Activated effector memory CD4-positive, alpha-beta T cell treated with Interleukin-2 at 50 U/mL for 16 hours (primary cell): Measurements from ENCODE around the gene APP.
"Not testable (repeated sequence)": the region's sequence is repeated elsewhere in the genome, so short reads cannot be mapped to it uniquely, and the experiment has no call there.

Experiments used
- DNase-seq: peaks from one replicate; pipeline ENCODE4 v3.0.0-alpha.2; 2020

The APP gene

GRCh38 chr21:26162081-26162480 is 8.5 kb downstream of the APP start:
- DNase-seq = no peak

DNA sequence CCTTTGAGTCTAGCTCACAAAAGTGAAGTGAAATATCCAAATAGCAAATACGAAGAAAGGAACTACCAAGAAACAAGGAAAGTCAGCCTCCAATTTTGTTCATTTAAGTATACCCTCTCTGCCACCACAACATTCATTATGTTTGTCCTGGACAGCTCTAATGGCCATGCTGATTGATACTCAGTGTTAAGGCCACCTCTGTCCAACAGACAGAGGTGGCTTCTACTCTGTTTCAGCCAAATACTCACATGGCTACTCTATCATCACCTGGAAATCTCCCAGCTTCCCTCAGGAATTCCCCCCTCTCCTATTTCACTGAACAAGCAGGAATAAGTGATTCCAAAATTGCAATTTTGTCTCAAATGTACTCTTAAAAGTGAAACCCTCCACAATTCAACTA is 10.7 kb downstream of the APP start:
- DNase-seq = no peak

GRCh38 chr21:26157801-26158200 is 12.8 kb downstream of the APP start:
- no peak for DNase-seq

DNA sequence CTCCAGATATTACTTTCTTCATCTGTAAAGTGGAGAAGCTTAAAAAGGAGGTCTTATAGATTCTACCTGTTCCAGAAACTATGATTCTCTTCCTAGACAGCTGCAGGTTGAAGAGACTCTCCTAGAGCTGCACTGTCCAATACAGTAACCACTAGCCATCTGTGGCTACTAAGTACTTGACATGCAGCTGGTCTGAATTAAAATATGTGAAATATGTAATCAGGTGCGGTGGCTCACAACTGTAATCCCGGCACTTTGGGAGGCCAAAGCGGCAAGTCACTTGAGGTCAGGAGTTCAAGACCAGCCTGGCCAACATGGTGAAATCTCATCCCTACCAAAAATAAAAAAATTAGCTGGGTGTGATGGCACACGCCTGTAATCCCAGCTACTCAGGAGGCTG is 15.8 kb downstream of the APP start:
- DNase-seq = no peak

DNA sequence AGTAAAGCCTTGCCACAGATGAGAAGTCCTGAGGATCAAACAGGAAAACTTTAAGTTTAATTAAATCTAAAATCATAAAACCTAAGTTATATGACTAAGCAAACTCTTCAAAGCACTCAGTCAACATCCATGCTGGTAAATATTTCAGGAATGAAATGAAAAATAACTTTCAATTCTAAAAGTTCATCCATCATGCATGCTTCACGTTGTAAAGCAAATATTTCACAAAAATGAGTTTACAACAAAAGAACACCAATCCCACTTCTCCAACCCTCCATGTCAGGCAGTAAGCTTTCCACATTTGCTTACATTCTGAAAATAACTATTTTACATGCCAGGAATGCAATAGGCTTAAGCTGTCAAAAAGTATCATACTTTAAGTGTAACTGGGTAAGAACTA is 16.8 kb downstream of the APP start:
- no peak for DNase-seq

DNA sequence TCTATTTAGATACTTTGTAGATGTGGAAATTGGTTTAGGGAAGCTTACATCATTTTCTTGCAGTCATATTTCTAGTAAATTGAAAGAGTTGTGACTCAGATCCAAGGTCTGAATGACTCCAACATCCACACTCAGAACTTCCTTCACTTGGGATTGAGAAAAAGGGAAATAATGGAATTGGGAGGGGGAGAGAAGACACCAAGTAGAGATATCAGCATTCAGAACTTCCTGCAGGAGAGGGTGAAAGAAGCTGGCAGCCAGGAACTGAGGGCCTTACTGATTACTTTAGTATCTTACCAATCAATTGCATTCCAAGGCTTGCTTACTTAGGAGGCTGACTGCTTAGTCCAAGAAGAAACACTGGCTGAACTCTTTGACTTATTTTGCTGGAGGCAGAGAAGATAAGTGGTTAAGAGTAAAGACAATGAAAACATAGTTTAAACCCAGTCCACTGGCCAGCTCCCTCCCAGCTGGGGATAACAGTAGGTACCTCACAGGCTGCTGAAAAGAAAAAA is 21.7 kb downstream of the APP start:
- DNase-seq = no peak

DNA sequence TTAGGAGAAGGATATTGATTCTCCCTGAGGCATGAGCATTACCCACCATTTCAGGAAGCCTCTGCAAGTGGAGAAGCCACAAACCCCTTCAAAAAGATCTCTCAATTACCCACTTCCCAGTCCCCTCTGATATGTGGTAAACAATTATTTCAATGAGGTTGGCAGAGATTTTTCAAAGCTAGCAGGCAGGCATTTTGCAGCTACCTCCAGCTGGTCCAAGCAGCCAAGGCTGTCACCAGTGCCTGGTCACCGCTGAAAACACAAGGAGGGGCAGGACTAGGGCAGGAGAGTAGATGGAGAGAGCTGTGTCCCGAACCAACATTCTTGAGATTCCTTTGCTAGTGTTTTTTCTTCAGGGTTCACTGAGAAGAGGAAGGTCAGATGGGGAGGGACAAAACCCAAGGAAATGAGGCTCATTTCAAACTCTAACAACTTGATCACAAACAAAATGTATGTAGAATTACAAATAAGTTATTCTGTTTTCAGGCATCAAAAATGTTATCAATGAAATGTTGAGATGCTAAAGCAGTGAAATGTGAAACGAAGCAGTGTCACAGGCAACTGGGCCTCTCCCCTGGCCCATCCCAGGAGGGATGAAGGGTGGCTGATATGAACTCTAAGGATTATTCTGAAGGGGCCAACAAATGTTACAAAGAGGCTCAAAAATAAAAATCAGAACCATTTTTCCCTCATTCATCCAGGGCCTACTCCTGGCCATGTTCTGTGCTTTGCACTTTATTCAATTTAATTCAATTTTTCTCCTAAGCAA is 22.3 kb downstream of the APP start:
- no peak for DNase-seq

GRCh38 chr21:26147535-26147934 is 23.0 kb downstream of the APP start:
- DNase-seq = no peak

- no peak for DNase-seq
Observed at GRCh38 chr21:26146681-26147080, 23.9 kb downstream of the APP start.

DNA sequence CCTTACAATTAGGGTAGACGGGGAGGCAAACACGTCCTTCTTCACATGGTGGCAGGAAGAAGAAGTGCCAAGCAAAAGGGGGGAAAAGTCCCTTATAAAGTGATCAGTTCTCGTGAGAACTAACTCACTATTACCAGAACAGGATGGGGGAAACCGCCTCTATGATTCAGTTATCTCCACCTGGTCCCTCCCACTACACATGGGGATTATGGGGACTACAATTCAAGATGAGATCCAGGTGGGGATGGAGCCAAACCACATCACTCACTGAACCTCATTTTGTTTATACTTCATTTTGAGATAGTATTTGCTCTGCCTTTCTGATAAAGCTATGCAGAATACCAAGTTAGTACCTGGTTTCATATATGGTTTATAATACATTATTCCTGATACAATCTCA is 26.5 kb downstream of the APP start:
- DNase-seq = no peak

DNA sequence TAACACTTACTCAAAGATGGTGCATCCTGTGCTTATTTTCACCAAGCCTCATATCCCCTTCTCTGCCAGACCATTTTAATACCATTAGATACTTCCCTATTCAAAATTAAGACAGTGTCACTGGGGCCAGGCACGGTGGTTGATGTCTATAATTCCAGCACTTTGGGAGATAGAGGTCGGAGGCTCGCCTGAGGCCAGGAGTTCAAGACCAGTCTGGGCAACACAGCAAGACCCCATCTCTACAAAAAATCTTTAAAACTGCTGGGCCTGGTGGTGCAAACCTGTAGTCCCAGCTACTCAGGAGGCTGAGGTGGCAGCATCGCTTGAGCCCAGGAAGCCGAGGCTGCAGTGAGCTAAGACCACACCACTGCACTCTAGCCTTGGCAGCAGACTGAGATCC is 28.2 kb downstream of the APP start:
- no peak for DNase-seq

- DNase-seq = no peak
Observed at GRCh38 chr21:26140926-26141325, 29.6 kb downstream of the APP start.

DNA sequence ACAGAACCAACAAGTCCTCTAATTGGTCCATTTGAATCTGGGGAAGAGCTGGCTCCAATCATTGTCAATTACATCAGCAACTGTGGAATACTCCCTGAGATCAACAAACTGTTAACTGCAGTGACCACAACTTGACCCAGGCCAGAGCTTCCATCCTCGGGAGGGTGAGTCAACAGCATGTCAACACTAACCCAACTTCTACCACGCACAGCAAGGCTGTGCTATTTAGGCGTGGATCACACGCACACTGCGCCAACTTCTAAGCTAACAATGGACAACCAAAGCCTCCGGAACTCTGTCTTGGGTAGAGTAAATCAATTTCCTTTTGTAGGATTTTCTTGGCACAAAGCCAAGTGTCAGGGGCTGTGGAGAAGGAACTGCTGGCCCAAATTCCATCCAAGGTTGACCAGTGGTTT is 30.4 kb downstream of the APP start:
- DNase-seq = no peak

GRCh38 chr21:26138615-26139257 is 31.8 kb downstream of the APP start:
- DNase-seq = no peak

DNA sequence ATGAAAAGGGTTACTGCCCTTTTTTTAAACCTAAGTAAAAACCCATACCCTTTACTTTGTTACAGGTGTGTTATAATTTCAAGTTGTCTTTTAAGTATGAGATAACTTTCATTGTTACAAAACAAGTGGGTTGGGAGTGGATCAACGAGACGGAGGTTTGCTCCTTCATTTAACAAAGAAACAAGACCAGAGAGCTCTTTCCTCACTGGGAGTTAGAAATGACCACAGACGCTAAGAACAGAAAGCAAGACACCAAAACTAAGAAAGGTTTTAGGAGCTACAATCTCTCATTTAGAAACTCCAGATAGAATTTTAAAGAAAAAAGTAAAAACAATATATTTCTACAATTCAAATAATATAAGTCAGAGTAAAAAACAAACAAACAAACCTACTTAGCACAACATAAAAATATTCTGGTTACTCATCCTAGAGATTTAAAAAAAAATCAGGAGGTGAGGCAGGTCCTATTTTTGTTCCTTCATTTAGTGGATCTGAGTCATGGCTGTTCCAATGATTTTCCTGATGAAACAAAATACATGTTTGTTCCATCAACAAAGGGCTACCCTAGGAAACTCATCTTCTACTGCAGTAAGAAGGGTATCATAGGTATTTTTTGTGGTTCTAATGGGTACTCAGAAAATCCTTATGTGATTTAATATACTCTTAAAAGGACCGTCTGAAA is 33.0 kb downstream of the APP start:
- DNase-seq = no peak

GRCh38 chr21:26136671-26137070 is 33.9 kb downstream of the APP start:
- no peak for DNase-seq

- no peak for DNase-seq
Observed at GRCh38 chr21:26135520-26135919, 35.0 kb downstream of the APP start.

DNA sequence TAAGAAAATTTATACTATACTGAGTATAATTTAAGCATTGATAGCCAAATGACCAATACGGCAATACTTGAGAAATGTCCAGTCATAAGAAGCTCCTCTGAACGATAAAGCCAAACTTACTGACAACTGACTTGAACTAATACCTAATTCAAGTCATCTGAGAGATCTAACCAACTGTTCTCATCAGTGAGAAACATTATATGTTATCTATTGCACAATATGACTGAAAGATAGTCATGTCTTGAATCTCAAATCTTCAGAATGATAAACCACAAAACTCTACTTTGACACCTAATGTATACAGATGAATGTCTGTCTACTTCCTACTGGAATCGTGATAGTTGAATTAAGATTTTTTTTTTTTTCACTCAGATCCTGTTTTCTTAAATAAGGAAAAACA is 39.0 kb downstream of the APP start:
- no peak for DNase-seq

DNA sequence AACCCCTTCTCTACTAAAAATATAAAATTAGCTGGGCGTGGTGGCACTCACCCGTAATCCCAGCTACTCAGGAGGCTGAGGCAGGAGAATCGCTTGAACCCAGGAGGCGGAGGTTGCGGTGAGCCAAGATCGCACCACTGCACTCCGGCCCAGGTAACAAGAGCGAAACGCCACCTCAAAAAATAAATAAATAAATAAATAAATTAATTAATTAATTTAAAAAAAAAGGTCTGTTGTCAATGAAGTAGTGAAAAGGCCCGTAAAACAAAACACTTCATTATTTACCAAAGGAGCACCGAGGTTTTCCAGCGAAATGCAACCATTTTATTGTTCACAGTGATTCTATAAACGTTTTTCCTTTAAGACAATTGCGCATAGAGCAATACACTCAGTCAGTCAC is 39.5 kb downstream of the APP start:
- not testable (repeated sequence) for DNase-seq

DNA sequence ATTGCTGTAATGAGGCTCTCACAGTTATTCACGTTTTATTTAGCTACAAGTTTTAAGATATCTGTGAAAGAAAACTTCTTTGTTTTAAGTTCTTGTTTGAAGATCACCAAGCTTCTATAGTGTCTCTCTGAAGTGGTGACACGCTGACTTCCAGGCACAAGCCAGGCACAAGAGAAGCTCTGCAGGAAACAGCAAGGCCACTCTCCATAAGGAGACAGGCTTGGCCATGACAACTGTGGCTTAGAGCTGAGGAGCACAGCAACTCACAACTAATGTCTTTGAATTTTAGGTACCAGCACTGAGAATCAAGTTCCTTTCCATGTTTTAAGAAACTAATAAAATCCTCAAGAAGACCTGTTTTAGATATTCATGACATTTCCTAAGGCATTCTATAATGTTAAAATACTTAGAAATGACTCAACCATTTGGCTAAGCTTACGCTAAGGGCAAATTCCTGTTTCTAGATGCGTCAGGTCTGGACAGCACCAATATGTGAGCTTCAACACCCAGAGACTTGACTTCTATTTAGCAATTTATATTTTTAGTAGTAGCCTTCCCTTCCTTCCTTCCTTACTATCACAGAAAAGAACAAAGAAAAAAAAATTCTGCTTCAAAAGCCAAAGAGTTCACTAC is 40.2 kb downstream of the APP start:
- DNase-seq = no peak

GRCh38 chr21:26127918-26128317 is 42.7 kb downstream of the APP start:
- no peak for DNase-seq

DNA sequence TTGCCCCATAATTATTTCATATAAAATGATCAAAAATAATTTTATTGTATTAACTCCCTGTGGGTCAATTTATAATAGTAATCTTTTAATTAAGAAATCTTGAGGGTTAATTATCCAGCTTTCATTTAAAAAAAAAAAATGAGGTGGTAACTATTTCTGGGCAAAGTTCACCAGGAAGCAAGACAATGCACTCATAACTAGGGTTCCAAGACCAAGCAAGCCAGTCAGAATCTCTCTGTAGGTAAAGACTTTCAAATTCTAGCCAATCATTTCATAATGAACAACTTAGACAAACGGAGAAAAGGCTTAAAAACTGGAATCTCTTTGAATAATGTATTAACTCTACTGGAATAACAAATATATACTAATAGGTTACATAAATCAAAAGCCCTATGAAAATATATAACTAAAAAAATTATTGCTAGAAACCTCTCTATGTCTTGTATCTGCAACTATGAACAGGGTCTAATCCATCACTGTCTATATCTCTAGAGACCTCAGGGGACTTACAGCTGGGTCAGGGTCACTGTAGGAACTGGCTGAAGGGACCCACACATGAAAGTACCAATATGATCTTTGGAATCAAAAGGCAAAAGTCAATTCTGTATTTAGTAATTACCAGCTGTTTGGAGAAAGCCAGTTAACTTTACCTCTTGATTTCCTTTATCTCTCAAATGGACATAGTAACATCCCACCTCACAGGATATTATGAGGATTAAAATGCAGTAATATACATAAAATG is 43.3 kb downstream of the APP start:
- no peak for DNase-seq

DNA sequence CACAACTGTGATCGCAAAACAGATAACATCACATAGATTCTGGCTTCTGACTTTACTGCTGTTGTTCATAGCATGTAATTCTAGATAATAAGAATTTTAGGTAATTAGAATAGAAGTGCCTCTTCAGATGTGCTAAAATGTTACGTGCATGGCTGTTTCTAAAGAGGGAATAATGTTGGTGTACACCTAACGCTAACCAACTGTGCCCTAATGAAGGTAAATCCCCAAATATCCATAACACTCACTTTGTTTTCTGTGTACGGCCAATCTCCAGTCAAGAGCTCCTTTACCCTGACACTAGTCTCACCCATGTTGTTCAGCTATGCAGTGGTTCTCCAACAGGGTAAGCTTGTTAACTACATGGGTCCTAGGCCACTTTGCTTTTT is 44.4 kb downstream of the APP start:
- DNase-seq = no peak
